Neural cell (in vitro differentiated cells): ENCODE measurements around the gene NKD2. TPM values are rescaled to one million over a fixed set of nuclear protein-coding genes. Genes with fewer than 3 reads are reported as not detected.

Experiments used
- H2AFZ ChIP-seq: fragments of 200-600, 300-800 bp; sonication (generic), shearing (Covaris generic); 2 replicates; pipeline ENCODE4 v1.6.0; 2014; ENCODE audit warnings: low read depth, mild to moderate bottlenecking, antibody characterized with exemption, low read length, moderate library complexity
- H3F3A ChIP-seq: fragments of 200-600 bp; shearing (Covaris generic); 2 replicates; pipeline ENCODE4 v1.6.1; 2016; ENCODE audit warnings: mild to moderate bottlenecking, moderate library complexity, mixed read lengths, antibody characterized with exemption, low read length; ENCODE audit not compliant: insufficient read depth, poor library complexity, severe bottlenecking
- H3K27ac ChIP-seq: fragments of 200-600, 300-800 bp; sonication (generic), shearing (Covaris generic); 2 replicates; pipeline ENCODE4 v1.5.1; 2014; ENCODE audit warnings: mild to moderate bottlenecking, low read length, moderate library complexity
- H3K27me3 ChIP-seq: fragments of 300-800, 200-600 bp; sonication (generic), shearing (Covaris generic); 2 replicates; pipeline ENCODE4 v1.6.0; 2014; ENCODE audit warnings: mild to moderate bottlenecking, low read depth, low read length, moderate library complexity; ENCODE audit not compliant: insufficient read depth
- H3K36me3 ChIP-seq: fragments of 300-800, 200-600 bp; sonication (generic), shearing (Covaris generic); 2 replicates; pipeline ENCODE4 v1.5.1; 2014; ENCODE audit warnings: mild to moderate bottlenecking, antibody characterized with exemption, low read length, moderate library complexity; ENCODE audit not compliant: insufficient read depth
- H3K4me2 ChIP-seq: fragments of 300-800, 200-600 bp; sonication (generic), shearing (Covaris generic); 2 replicates; pipeline ENCODE4 v1.6.0; 2014; ENCODE audit warnings: mild to moderate bottlenecking, low read length
- H3K4me3 ChIP-seq: fragments of 300-800, 200-600 bp; sonication (generic), shearing (Covaris generic); 2 replicates; pipeline ENCODE4 v1.5.1; 2014; ENCODE audit warnings: mild to moderate bottlenecking, low read length, moderate library complexity
- H3K79me2 ChIP-seq: fragments of 200-600 bp; shearing (Covaris generic); replicated peaks from 2 replicates; pipeline ENCODE4 v1.6.0; 2014; ENCODE audit warnings: mild to moderate bottlenecking, low read length, moderate library complexity; ENCODE audit not compliant: insufficient read depth
- H3K9ac ChIP-seq: fragments of 300-800, 200-600 bp; sonication (generic), shearing (Covaris generic); 2 replicates; pipeline ENCODE4 v1.6.1; 2016; ENCODE audit warnings: mild to moderate bottlenecking, low read length, mixed read lengths
- H3K9me2 ChIP-seq: fragments of 200-600 bp; shearing (Covaris generic); 2 replicates; pipeline ENCODE4 v1.6.1; 2016; ENCODE audit warnings: mild to moderate bottlenecking, low read length, mixed read lengths; ENCODE audit not compliant: insufficient read depth
- H3K9me3 ChIP-seq: fragments of 200-600, 300-800 bp; sonication (generic), shearing (Covaris generic); 2 replicates; pipeline ENCODE4 v1.6.1; 2016; ENCODE audit warnings: mild to moderate bottlenecking, mixed run types, low read length, moderate library complexity, mixed read lengths
- H4K20me1 ChIP-seq: fragments of 200-600 bp; shearing (Covaris generic); 2 replicates; pipeline ENCODE4 v1.6.1; 2016; ENCODE audit warnings: mild to moderate bottlenecking, mixed run types; ENCODE audit not compliant: insufficient read depth
- EP300 ChIP-seq: fragments of 450-650 bp; conservative IDR thresholded peaks from 2 replicates; pipeline ENCODE4 v1.6.1; 2014; ENCODE audit warnings: antibody characterized with exemption, mild to moderate bottlenecking, moderate library complexity; ENCODE audit not compliant: poor library complexity, severe bottlenecking
- POLR2AphosphoS5 ChIP-seq: IDR thresholded peaks from 2 replicates; pipeline ENCODE4 v1.6.1; 2012
- REST ChIP-seq: IDR thresholded peaks from 2 replicates; pipeline ENCODE4 v1.6.1; 2012; ENCODE audit warnings: borderline replicate concordance
- SMC3 ChIP-seq: fragments of 450-650 bp; conservative IDR thresholded peaks from 2 replicates; pipeline ENCODE4 v1.6.1; 2014; ENCODE audit warnings: antibody characterized with exemption, mild to moderate bottlenecking, moderate library complexity; ENCODE audit not compliant: poor library complexity
- TAF1 ChIP-seq: IDR thresholded peaks from 2 replicates; pipeline ENCODE4 v1.6.1; 2012; ENCODE audit warnings: low read depth
- polyA plus RNA-seq: library from polyadenylated mRNA; depleted of rRNA; stranded (reverse); fragments of >200 nt; gene quantifications from 2 replicates; pipeline ENCODE4 v1.2.3, GENCODE V29; 2014

NKD2 gene
- polyA plus RNA-seq, 1 donor from 2014 or later = 7.2 TPM

DNA sequence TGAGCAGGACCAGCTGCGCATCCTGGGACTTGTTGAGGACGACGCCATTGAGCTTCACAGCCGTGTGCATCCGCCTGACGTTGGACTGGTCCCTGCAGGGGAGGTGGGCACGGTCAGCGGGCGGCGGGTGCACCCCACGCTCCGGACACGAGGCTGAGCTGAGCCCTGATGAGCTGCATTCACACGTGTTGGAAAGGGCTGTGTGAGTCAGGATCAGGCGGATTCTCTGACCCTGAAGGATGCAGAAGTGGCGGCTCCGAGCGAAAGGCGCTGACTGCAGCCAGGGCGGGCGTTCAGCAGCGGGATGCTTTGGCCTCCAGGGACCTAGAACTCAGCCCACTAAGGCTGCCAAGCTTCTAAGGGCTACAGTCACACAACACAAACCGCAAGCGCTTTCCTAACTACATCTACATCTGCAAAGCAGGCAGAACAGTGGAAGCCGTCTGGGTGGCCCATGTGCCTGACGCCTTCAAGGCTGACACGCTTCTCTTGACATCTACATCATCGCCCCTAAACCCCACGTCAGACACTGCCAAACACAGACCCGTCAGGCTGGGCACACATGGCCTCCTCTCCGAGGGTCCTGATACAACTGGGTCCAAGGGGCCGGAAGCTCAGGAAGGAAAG lies 44.9 kb downstream of the NKD2 start:
- Histone ChIP-seq H4K20me1 (no peaks in the 10 kb centered on the region), H3K9ac (no peak overlapping the region), H3K4me2 (no peak overlapping the region), H3F3A (no peaks in the 10 kb centered on the region), H3K27ac (no peak overlapping the region), H3K9me3 (no peaks in the 10 kb centered on the region), H3K27me3 (no peaks in the 10 kb centered on the region), H3K9me2 (no peaks in the 10 kb centered on the region), H3K36me3 (no peaks in the 10 kb centered on the region), H2AFZ (no peak overlapping the region), H3K4me3 (no peak overlapping the region), H3K79me2 (no peaks in the 10 kb centered on the region)
- TF ChIP-seq TAF1 = no peak
- no peak for TF ChIP-seq EP300
- TF ChIP-seq REST = no peak
- TF ChIP-seq SMC3 = no peak

- no peaks in the 10 kb centered on the region for H3K79me2 ChIP-seq
- no peaks in the 10 kb centered on the region for H3K9me2 ChIP-seq
- TF ChIP-seq POLR2AphosphoS5 (no peak), SMC3 (no peak), REST (no peak)
- no peaks in the 10 kb centered on the region for H3K9me3 ChIP-seq
- no peaks in the 10 kb centered on the region for H3F3A ChIP-seq
- no peak overlapping the region for H3K4me2 ChIP-seq
- no peak overlapping the region for H3K27ac ChIP-seq
- no peak overlapping the region for H2AFZ ChIP-seq
- no peaks in the 10 kb centered on the region for H3K36me3 ChIP-seq
- H4K20me1 ChIP-seq = no peaks in the 10 kb centered on the region
- no peak overlapping the region for H3K4me3 ChIP-seq
- H3K9ac ChIP-seq = no peak overlapping the region
- H3K27me3 ChIP-seq = no peaks in the 10 kb centered on the region
These were observed 45.6 kb downstream of the NKD2 start for GRCh38 chr5:1054018-1054798.
